Mesothelial cell of epicardium (in vitro differentiated cells): Measurements from ENCODE around the gene C2orf42. TPM values are rescaled to one million over a fixed set of nuclear protein-coding genes. Genes with fewer than 3 reads are reported as not detected.
A peak's percentile ranks its signal among the peaks of the same experiment; 100 is the strongest.
"Not testable (repeated sequence)": the region's sequence is repeated elsewhere in the genome, so short reads cannot be mapped to it uniquely, and the experiment has no call there.

Experiments
- DNase-seq, 2 experiments: peaks; one replicate each; pipeline ENCODE4 v3.0.0; 2021; ENCODE audit warnings: low spot score in 2 of 2; ENCODE audit not compliant: unreplicated experiment in 2 of 2
- H3K27ac Mint-ChIP-seq: 2 replicates; pipeline ENCODE4 v1.8.0; 2021; ENCODE audit warnings: mixed read lengths
- H3K27me3 Mint-ChIP-seq: 2 replicates; pipeline ENCODE4 v1.8.0; 2021; ENCODE audit warnings: low read depth, mixed read lengths
- H3K36me3 Mint-ChIP-seq: 2 replicates; pipeline ENCODE4 v1.8.0; 2021; ENCODE audit warnings: mixed read lengths
- H3K4me1 Mint-ChIP-seq: 2 replicates; pipeline ENCODE4 v1.8.0; 2021; ENCODE audit warnings: mixed read lengths
- H3K4me3 Mint-ChIP-seq: 2 replicates; pipeline ENCODE4 v1.8.0; 2021; ENCODE audit warnings: mild to moderate bottlenecking, moderate library complexity, mixed read lengths
- H3K9me3 Mint-ChIP-seq: 2 replicates; pipeline ENCODE4 v1.8.0; 2021; ENCODE audit warnings: mixed read lengths
- CTCF ChIP-seq: fragments of 200-600 bp; sonication (generic); IDR thresholded peaks from one replicate; pipeline ENCODE4 v1.5.0; 2021; ENCODE audit warnings: antibody characterized with exemption; ENCODE audit not compliant: unreplicated experiment
- total RNA-seq: library from RNA; stranded (reverse); gene quantifications from 3 replicates; pipeline ENCODE4 v1.2.1, GENCODE V29; 2021

C2orf42 gene
- total RNA-seq, 1 donor from 2014 or later = 20.6 TPM

- DNase-seq = no peak
- peaks cover 11% of the 10 kb centered on the region for H3K36me3 Mint-ChIP-seq
- no peak overlapping the region for H3K4me3 Mint-ChIP-seq
- no peak for TF ChIP-seq CTCF
- no peaks in the 10 kb centered on the region for H3K9me3 Mint-ChIP-seq
- peak overlapping the region; percentile 41 for H3K27ac Mint-ChIP-seq
- no peaks in the 10 kb centered on the region for H3K4me1 Mint-ChIP-seq
- no peaks in the 10 kb centered on the region for H3K27me3 Mint-ChIP-seq
Observed at GRCh38 chr2:70161069-70161534, 29.7 kb downstream of the C2orf42 start.

- DNase-seq = no peak
- TF ChIP-seq CTCF = no peak
- no peaks in the 10 kb centered on the region for H3K9me3 Mint-ChIP-seq
- H3K36me3 Mint-ChIP-seq = peaks cover 11% of the 10 kb centered on the region
- H3K27me3 Mint-ChIP-seq = no peaks in the 10 kb centered on the region
- H3K4me3 Mint-ChIP-seq = no peak overlapping the region
- no peaks in the 10 kb centered on the region for H3K4me1 Mint-ChIP-seq
- peak overlapping the region; percentile 41 for H3K27ac Mint-ChIP-seq
Observed at GRCh38 chr2:70160545-70160944, 30.3 kb downstream of the C2orf42 start.

GRCh38 chr2:70149130-70149686 lies 41.6 kb downstream of the C2orf42 start:
- not testable (repeated sequence) for H3K4me1 Mint-ChIP-seq, DNase-seq, H3K9me3 Mint-ChIP-seq, H3K27ac Mint-ChIP-seq, H3K27me3 Mint-ChIP-seq, H3K4me3 Mint-ChIP-seq
- peaks cover 26% of the 10 kb centered on the region for H3K36me3 Mint-ChIP-seq

- H3K36me3 Mint-ChIP-seq = peaks cover 24% of the 10 kb centered on the region
- H3K4me3 Mint-ChIP-seq, H3K27ac Mint-ChIP-seq, H3K9me3 Mint-ChIP-seq, H3K27me3 Mint-ChIP-seq, DNase-seq, H3K4me1 Mint-ChIP-seq: not testable (repeated sequence)
Observed at GRCh38 chr2:70148211-70148760, 42.5 kb downstream of the C2orf42 start.

GRCh38 chr2:70145851-70146739 lies 44.7 kb downstream of the C2orf42 start:
- peaks cover 14% of the 10 kb centered on the region for H3K36me3 Mint-ChIP-seq
- H3K9me3 Mint-ChIP-seq = no peaks in the 10 kb centered on the region
- no peak overlapping the region for H3K27ac Mint-ChIP-seq
- no peaks in the 10 kb centered on the region for H3K27me3 Mint-ChIP-seq
- no peak overlapping the region for H3K4me3 Mint-ChIP-seq
- no peak for DNase-seq
- no peak for TF ChIP-seq CTCF
- peaks cover 16% of the 10 kb centered on the region for H3K4me1 Mint-ChIP-seq

- Mint-ChIP-seq H3K27ac (peak overlapping the region; percentile 22), H3K27me3 (no peaks in the 10 kb centered on the region), H3K36me3 (peaks cover 14% of the 10 kb centered on the region), H3K4me3 (no peak overlapping the region), H3K4me1 (peaks cover 26% of the 10 kb centered on the region), H3K9me3 (no peaks in the 10 kb centered on the region)
- no peak for DNase-seq
- no peak for TF ChIP-seq CTCF
Observed at GRCh38 chr2:70145144-70145490, 45.7 kb downstream of the C2orf42 start.
